GM12878 (cell line): ENCODE results near the gene MMP24. TPM values are rescaled to one million over a fixed set of nuclear protein-coding genes. Genes with fewer than 3 reads are reported as not detected.

Source experiments
- ATAC-seq: fragments of 200-7000 bp; cut with Tn5 transposase; 3 replicates; pipeline ENCODE4 v1.9.1; 2020; ENCODE audit warnings: mild to moderate bottlenecking, moderate library complexity
- BruUV-seq: library from RNA; stranded (reverse); fragments of 400-500 nt; replicated peaks from 2 replicates; lab custom pipeline; 2021; lab: Mats Ljungman, UMichigan
- CTCF ChIA-PET: fragments of 300-600 bp; sonication (Branson Sonifier 250); formaldehyde crosslinking; extraction: SDS; loops from one replicate; lab custom pipeline; 2021; ENCODE audit warnings: inconsistent platforms; lab: Yijun Ruan, JAX
- POLR2A ChIA-PET: fragments of 350-600 bp; formaldehyde crosslinking; extraction: SDS; loops from one replicate; lab custom pipeline; 2021; ENCODE audit warnings: inconsistent platforms; lab: Charles Lee
- RAD21 ChIA-PET: fragments of 300-600 bp; sonication (Branson Sonifier 250); formaldehyde crosslinking; loops from one replicate; lab custom pipeline; 2023; ENCODE audit warnings: antibody characterized with exemption; ENCODE audit not compliant: unreplicated experiment; lab: Charles Lee
- SMC1A ChIA-PET: fragments of 300-600 bp; sonication (Branson Sonifier 250); formaldehyde crosslinking; loops from one replicate; lab custom pipeline; 2023; ENCODE audit not compliant: unreplicated experiment, uncharacterized antibody; lab: Charles Lee
- DNase-seq: peaks from one replicate; pipeline ENCODE4 v3.0.0-alpha.2; 2011; ENCODE audit warnings: low read depth, low spot score
- FAIRE-seq: peaks from 3 replicates; lab custom pipeline; 2011; peaks lifted over from hg19 to GRCh38; lab: Jason Lieb, UNC
- H2AFZ ChIP-seq: 2 replicates; pipeline ENCODE4 v1.6.0; 2011; ENCODE audit warnings: low read depth, low read length, control low read depth; ENCODE audit not compliant: control insufficient read depth
- H3K27ac ChIP-seq: 2 replicates; pipeline ENCODE4 v1.5.1; 2011; ENCODE audit warnings: control low read depth; ENCODE audit not compliant: control insufficient read depth, insufficient read depth
- H3K27me3 ChIP-seq, 2 experiments: replicated peaks in 1 of 2; 2 replicates each; pipeline versions ENCODE4 v1.6.0 to v1.6.1; 2011; ENCODE audit warnings: low read length in 1 of 2; ENCODE audit not compliant: control insufficient read depth in 2 of 2, insufficient read depth in 2 of 2
- H3K36me3 ChIP-seq, 2 experiments: 2 replicates each; pipeline ENCODE4 v1.5.1; 2011; ENCODE audit warnings: low read length in 1 of 2; ENCODE audit not compliant: control insufficient read depth in 2 of 2, insufficient read depth in 2 of 2
- H3K4me1 ChIP-seq: 2 replicates; pipeline ENCODE4 v1.6.1; 2011; ENCODE audit warnings: mild to moderate bottlenecking, low read length, moderate library complexity, mixed read lengths; ENCODE audit not compliant: control insufficient read depth, insufficient read depth
- H3K4me2 ChIP-seq: 2 replicates; pipeline ENCODE4 v1.6.0; 2011; ENCODE audit warnings: control low read depth; ENCODE audit not compliant: control insufficient read depth, insufficient read depth
- H3K4me3 ChIP-seq: fragments of 200-600 bp; sonication (generic); 2 replicates; pipeline ENCODE4 v1.5.1; 2016
- H3K79me2 ChIP-seq: 2 replicates; pipeline ENCODE4 v1.6.0; 2011; ENCODE audit warnings: low read length; ENCODE audit not compliant: control insufficient read depth, insufficient read depth
- H3K9ac ChIP-seq: 2 replicates; pipeline ENCODE4 v1.8.0; 2011; ENCODE audit warnings: low read length, control low read depth, mixed read lengths; ENCODE audit not compliant: control insufficient read depth, insufficient read depth
- H3K9me3 ChIP-seq: replicated peaks from 3 replicates; pipeline ENCODE4 v1.5.1; 2011; ENCODE audit warnings: mild to moderate bottlenecking, low read length; ENCODE audit not compliant: control insufficient read depth, insufficient read depth
- H4K20me1 ChIP-seq: 2 replicates; pipeline ENCODE4 v1.6.0; 2011; ENCODE audit not compliant: control insufficient read depth, insufficient read depth
- E2F4 ChIP-seq: IDR thresholded peaks from 2 replicates; pipeline ENCODE4 v1.6.1; 2012; ENCODE audit warnings: low read depth, low read length, improper control_type of control experiment
- E4F1 ChIP-seq: fragments of 450-650 bp; IDR thresholded peaks from 2 replicates; pipeline ENCODE4 v1.6.1; 2018; ENCODE audit warnings: borderline replicate concordance, mild to moderate bottlenecking; ENCODE audit not compliant: partially characterized antibody
- MAX ChIP-seq: IDR thresholded peaks from 2 replicates; pipeline ENCODE4 v1.6.1; 2012; ENCODE audit warnings: low read depth, low read length, improper control_type of control experiment
- MEF2A ChIP-seq: IDR thresholded peaks from 2 replicates; pipeline ENCODE4 v1.6.1; 2011; ENCODE audit warnings: low read depth, mild to moderate bottlenecking, low read length, moderate library complexity; ENCODE audit not compliant: insufficient read depth
- MLLT1 ChIP-seq: fragments of 450-650 bp; IDR thresholded peaks from 2 replicates; pipeline ENCODE4 v1.6.1; 2016; ENCODE audit warnings: mild to moderate bottlenecking
- NFYB ChIP-seq: IDR thresholded peaks from 2 replicates; pipeline ENCODE4 v1.6.1; 2011; ENCODE audit warnings: low read depth, mild to moderate bottlenecking, low read length, improper control_type of control experiment, moderate library complexity; ENCODE audit not compliant: insufficient read depth
- RAD51 ChIP-seq: fragments of 450-650 bp; IDR thresholded peaks from 2 replicates; pipeline ENCODE4 v1.6.1; 2016; ENCODE audit warnings: moderate library complexity, mild to moderate bottlenecking, inconsistent platforms
- RELB ChIP-seq: fragments of 450-650 bp; IDR thresholded peaks from 2 replicates; pipeline ENCODE4 v1.6.1; 2017; ENCODE audit warnings: low read depth, mild to moderate bottlenecking, moderate library complexity
- REST ChIP-seq: IDR thresholded peaks from 2 replicates; pipeline ENCODE4 v1.6.1; 2012; ENCODE audit warnings: mild to moderate bottlenecking, low read depth, low read length
- SIN3A ChIP-seq: IDR thresholded peaks from 2 replicates; pipeline ENCODE4 v1.6.1; 2012; ENCODE audit warnings: low read depth, low read length, improper control_type of control experiment
- SMAD5 ChIP-seq: IDR thresholded peaks from 2 replicates; pipeline ENCODE4 v1.6.1; 2016; ENCODE audit warnings: antibody characterized with exemption, low read depth
- SP1 ChIP-seq: IDR thresholded peaks from one replicate; pipeline ENCODE4 v1.6.1; 2011; ENCODE audit warnings: low read depth, low read length
- ZNF384 ChIP-seq: IDR thresholded peaks from 2 replicates; pipeline ENCODE4 v1.6.1; 2012; ENCODE audit warnings: low read depth, mild to moderate bottlenecking, low read length, improper control_type of control experiment, borderline replicate concordance
- WGBS: methylation state at CpG from one replicate; pipeline ENCODE4 v1.1.6; 2016; ENCODE audit warnings: low lambda C conversion rate; ENCODE audit not compliant: insufficient replicate concordance, insufficient coverage; ENCODE audit errors: missing lambda C conversion rate; 5-methylcytosine and 5-hydroxymethylcytosine counted together
- in situ Hi-C: fragments of 300-500 bp; cut with MboI; formaldehyde crosslinking; loops from 9 replicates; pipeline ENCODE4 v1.14.3; 2018; ENCODE audit warnings: mixed read lengths
- intact Hi-C: fragments of 100-400 bp; cut with micrococcal nuclease; formaldehyde crosslinking; loops from one replicate; pipeline ENCODE4 v1.14.2; 2022; ENCODE audit not compliant: unreplicated experiment
- polyA plus RNA-seq, 11 experiments: library from polyadenylated mRNA; depleted of rRNA in 4 of 11; unstranded in 6 of 11; stranded (reverse) in 5 of 11; fragments of >200 nt; fragmentation: Nextera tagmentation in 4 of 11; fragmentation: Illumina TruSeq in 1 of 11; extraction: Ambion mirVana in 4 of 11; extraction: Trizol in 1 of 11; gene quantifications; 1 replicate in 1 of 11; 2 replicates in 10 of 11; pipeline versions ENCODE4 v1.2.1 to v1.2.3, GENCODE V29; 2011 to 2016; ENCODE audit warnings: inconsistent platforms in 2 of 11, missing spikeins in 2 of 11, low read depth in 1 of 11
- total RNA-seq, 4 experiments: library from RNA; depleted of rRNA in 3 of 4; stranded (reverse); fragments of >200 nt in 3 of 4; fragmentation: Illumina TruSeq in 1 of 4; extraction: Trizol in 1 of 4; gene quantifications; 2 replicates each; pipeline versions ENCODE4 v1.2.1 to v1.2.3, GENCODE V29; 2013 to 2021

The MMP24 gene
- total and polyA plus RNA-seq, 10 of the 15 experiments (the other 5 are each of a cell fraction or from before 2014, with no cell fraction given), result 0.01 to 0.11 (median 0.04) TPM; not detected in 5

GRCh38 chr20:35298264-35298663, 71.8 kb downstream of the MMP24 start:
- no peak for DNase-seq
- no peak for TF ChIP-seq MEF2A
- no peak for TF ChIP-seq SIN3A
- no peak for TF ChIP-seq MAX
- no peak for TF ChIP-seq ZNF384
- no peak for TF ChIP-seq SP1
- TF ChIP-seq MLLT1, result no peak
- no peak for TF ChIP-seq E4F1
- TF ChIP-seq E2F4, result no peak
- no peak for TF ChIP-seq SMAD5
- no peak for TF ChIP-seq RAD51
- no peak for TF ChIP-seq REST
- no peak for TF ChIP-seq NFYB
- TF ChIP-seq RELB, result no peak

More at GRCh38 chr20:35298264-35298663, 71.8 kb downstream of the MMP24 start:
- in situ Hi-C loops (no loop called here), intact Hi-C loops (no loop called here)
- SMC1A ChIA-PET, result interaction anchor here (0.6 to 1.2 kb wide), 2 partner anchors 148 to 149 kb away, joined by 3 to 4 read pairs; no protein-coding TSS in a partner anchor
- POLR2A ChIA-PET, result no interaction called here
- no peak overlapping the region for H3K4me3 ChIP-seq
- CTCF ChIA-PET, result interaction anchor here (0.8 to 1.5 kb wide), 2 partner anchors 9 to 141 kb away, joined by 3 to 4 read pairs; no protein-coding TSS in a partner anchor
- H3K27ac ChIP-seq, result no peak overlapping the region
- H3K79me2 ChIP-seq, result no peaks in the 10 kb centered on the region
- H3K36me3 ChIP-seq, result peaks cover 0 to 3% of the 10 kb centered on the region in 2 experiments; a peak in 1 of 4 replicates
- ATAC-seq, result no peak
- H3K9ac ChIP-seq, result no peak overlapping the region
- BruUV-seq, result no TSS peak
- no peak overlapping the region for H3K4me2 ChIP-seq
- H3K4me1 ChIP-seq, result no peaks in the 10 kb centered on the region
- WGBS, result 50% methylated on average over 5 of the region's 5 CpGs
- no peak for FAIRE-seq
- H3K9me3 ChIP-seq, result no peaks in the 10 kb centered on the region
- RAD21 ChIA-PET, result interaction anchor here (1.5 kb wide), 1 partner anchor 150 kb away, joined by 3 read pairs; no protein-coding TSS in a partner anchor
- no peak overlapping the region for H2AFZ ChIP-seq
- H3K27me3 ChIP-seq, result no peaks in the 10 kb centered on the region
- no peaks in the 10 kb centered on the region for H4K20me1 ChIP-seq
